Fibroblast of gingiva (primary cell): ENCODE results near the gene GRIP2.
"Not testable (repeated sequence)": the region's sequence is repeated elsewhere in the genome, so short reads cannot be mapped to it uniquely, and the experiment has no call there.

ENCODE experiments used
- DNase-seq: peaks from one replicate; pipeline ENCODE4 v3.0.0-alpha.2; 2011; ENCODE audit warnings: low read depth

The GRIP2 gene

DNA sequence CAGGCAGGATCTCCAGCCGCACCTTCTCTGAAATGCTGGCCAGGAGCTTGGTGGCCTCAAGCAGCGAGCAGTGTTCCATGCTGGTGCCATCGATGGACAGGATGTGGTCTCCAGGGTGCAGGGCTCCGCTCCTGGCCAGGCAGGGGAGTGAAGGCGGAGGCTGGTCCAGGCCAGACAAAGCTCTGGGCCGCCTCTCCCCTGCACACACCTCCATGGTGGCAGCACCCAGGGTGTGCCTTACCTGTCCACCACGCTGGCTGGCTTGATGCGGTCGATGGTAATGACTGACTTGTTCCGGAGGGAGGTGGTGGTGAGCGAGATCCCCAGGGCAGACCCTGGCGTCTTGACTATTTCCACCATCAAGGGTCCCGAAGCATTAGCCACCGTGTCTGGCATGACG lies 20.0 kb downstream of the GRIP2 start:
- no peak for DNase-seq

DNA sequence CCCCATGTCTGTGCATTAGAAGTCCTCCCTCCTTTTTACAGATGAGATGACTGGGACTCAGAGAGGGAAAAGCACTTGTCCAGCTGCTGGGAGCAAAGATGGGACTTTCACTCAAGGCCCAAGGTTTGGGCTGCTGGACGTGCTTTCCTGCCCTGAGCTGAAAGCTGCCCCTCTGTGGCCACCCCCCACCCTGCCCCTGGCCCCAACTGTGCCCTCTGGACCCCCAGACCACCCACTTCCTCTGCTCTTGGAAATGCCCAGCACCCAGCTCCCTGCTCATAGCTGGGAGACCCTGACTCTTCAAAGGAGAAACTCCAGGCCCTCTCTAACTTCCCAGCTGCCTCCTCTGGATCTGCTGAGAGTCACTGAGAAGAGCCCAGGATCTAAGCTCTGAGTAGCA lies 20.7 kb downstream of the GRIP2 start:
- no peak for DNase-seq

DNA sequence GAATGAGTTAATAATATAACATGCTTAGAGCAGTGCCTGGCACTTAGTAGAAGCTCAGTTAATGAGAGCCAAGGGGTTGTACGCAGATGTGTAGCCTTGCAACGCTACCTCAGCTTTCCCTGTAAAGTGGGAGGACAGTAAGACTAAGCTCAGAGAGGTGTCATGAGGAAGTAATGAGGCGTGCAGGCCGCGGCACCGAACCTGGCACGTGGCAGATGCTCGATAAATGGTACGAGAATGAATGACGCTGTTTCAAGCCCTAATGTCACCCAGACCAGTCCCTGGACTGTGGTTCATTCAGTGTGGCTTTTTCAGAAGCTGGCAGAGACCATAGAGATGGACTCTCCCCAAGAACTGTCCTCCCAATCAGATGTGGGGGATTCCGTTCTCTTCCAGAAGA lies 21.2 kb downstream of the GRIP2 start:
- DNase-seq, result no peak

DNA sequence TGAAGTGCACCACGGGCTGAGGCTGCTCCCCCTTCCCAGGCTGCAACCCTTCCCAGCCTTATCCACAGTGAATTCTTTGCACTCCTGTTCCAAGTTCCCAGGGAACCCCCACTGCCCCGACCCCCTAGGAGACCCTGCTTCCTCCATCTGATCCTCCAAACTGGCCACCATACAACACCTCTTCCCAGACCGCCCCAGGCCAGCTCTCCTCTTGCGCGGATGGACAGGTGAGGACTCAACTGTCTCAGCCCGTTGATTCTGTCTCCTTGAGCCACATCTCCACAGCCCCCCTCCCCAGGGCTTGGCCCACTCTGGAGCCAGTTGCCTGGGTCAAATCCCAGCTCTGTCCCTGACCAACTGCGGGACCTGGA lies 21.7 kb downstream of the GRIP2 start:
- no peak for DNase-seq

DNA sequence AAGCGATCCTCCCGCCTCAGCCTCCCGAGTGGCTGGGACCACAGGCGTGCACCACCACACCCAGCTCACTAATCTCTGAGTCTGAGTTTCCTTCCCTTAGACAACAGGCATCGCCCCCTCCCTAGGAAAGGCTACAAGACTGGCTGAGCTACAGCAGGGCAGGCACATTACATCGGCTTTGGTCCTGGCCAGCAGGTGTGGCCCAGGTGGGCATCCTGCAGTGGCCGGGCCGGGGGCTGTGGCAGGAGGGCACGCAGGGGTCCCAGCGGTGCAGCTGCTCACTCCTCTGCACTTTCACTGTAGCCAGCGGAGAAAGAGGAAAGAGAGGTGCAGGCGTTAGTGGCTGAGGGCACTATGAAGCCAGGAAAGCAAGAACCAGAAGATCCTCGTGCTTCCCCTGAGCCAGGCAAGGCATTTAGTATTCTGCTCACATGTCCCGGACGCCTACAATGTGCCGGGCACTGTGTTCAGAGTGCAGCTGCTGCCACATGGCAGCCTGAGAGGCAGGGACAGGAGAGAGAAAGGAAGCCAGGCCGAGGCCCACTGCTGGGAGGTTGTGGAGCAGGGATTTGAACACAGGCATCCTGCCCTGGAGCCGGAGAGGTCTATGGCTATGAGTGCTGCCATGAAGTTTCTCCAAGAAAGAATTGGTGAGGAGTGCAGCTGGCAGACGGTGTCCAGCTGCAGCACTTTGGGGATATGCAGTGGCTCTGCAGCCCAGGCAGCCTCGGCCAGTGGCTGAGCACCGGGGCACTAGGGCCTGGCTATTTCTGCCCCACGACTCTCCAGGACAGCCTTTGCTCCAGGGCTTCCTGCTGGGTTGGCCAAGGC lies 22.3 kb downstream of the GRIP2 start:
- no peak for DNase-seq

DNA sequence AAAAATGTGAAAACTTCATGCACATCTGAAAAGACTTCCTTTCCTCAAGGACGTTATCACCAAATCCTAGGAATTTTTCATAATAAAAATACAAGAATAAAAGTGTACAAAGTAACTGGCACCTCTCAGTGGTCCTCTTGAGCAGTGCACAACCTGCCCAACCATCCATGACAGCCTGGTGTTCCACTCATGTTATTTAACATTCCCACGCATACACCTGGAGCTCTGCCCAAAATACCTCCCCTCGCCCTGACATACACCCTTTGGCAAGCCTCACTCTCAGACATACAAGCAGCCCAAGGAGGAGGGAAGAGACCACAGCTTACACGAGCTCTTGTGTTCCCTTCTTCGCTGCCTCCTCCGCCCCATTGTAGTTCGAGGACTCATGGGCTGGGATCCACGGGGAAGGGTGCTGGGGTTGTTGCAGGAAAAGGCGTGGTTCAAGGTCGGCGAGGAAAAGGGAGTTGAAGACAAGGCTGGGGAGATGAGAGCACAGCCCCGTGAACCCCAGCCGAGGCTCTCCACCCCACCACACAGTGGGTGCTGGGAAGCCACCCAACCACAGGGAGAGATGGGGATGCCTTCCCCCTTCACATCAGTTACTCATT lies 23.3 kb downstream of the GRIP2 start:
- DNase-seq, result no peak

DNA sequence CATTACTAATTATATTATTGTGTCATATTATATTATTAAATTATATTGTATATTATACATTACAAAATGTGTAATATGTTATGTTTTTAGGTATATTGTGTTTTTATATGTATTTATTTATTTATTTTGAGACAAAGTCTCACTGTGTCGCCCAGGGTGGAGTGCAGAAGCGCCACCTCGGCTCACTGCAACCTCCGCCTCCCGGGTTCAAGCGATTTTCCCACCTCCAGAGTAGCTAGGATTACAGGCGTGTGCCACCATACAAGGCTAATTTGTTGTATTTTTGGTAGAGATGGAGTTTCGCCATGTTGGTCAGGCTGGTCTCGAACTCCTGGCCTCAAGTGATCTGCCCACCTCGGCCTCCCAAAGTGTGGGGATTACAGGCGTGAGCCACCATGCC lies 24.6 kb downstream of the GRIP2 start:
- DNase-seq, result not testable (repeated sequence)

DNA sequence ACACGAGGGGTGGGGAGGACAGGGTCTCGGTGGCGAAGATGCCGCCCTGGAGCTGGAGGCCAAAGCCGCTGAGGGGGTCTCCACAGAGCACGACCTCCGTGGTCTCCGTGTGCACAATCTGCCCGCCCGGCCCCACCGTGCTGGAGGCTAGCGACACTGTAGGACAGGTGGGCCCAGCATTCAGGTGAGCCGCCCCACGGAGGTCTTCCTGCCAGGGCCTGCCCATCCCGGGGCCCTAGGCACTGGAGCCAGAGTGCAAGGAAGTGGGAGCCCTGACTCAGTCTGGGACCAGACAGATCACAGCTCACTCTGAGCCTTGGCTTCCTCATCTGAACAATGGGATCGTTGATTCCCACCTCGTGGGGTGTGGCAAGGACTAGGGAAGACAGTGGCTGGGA lies 25.8 kb downstream of the GRIP2 start:
- no peak for DNase-seq

DNA sequence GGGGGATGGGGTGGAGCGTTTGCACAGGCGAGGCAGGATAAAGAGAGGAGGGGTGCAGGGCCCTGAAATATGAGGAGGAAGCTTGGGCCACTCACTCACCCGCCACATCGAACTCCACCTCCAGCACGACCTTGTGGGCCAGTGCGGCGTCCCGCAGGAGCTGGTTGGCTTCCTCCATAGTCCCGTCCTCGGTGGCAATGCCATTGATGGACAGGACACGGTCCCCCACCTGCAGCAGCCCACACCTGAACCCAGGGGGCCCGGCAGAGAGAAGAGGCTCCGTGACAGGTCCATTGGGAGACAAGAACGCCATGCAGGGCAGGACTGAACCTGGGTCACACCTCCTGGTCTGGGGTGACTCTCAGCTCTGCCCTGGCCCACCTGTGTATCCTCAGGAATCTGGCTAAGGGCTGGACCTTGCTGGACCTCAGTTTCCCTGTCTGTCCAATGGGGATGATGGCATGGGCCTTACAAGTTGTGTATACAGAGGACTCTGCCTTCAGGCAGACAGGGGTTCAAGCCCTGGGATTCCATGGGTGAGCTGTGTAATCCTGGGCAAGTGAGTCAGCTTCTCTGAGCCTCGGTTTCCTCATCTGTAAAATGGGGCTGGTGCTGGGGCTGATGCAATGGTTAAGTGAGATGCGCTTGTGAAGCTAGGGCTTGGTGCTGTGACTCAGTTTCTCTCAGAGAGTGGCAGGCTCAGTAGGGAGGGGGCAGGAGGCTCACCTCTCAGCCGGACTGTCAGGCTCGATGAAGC lies 26.4 kb downstream of the GRIP2 start:
- no peak for DNase-seq

DNA sequence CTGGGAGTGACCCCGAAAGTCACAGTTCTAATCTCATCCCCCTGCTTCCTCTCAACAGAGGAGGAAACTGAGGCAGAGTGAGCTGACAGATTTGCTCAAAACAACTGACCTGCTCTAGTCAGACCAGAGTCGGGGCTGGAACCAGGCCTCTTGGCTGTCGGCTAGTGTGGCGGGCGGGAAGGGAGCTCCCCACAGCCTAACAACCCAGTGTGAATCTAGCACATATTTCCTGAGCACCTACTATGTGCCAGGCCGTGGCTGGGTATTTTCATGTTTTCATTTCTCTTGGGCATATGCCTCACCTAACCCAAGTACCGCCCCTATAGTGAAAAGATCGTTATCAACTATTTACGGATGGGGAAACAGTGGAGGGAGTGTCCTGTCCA lies 27.2 kb downstream of the GRIP2 start:
- no peak for DNase-seq

DNA sequence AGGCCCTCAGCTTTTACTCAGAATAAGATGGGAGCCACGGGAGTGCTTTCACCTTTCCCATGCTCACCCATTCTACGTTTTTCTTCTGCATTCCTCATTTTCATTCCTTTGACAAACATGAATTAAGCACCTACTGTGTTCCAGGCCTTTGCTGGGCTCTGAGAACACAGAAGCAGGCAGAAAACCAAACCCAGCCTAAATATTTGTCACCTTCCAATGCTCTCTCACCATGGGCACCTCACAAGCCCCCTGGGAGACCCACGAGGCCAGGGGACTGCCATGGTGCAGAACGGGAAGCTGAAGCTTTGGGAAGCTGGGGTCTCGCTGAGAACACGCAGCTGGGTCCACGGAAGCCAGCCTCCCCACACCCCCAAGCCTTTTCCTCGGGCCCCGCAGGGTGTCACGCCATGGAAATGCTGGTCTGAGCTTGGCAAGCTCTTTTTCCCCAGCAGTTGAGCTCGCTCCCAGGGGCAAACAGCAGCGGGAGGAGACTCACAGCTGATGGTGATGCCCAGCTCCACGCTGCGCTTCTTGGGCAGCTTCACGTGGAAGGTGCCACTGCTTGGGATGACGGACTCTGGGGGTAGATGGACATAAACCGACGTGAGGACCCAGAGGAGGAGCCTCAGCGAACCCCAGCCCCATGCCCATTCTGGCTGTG lies 27.7 kb downstream of the GRIP2 start:
- DNase-seq, result no peak

DNA sequence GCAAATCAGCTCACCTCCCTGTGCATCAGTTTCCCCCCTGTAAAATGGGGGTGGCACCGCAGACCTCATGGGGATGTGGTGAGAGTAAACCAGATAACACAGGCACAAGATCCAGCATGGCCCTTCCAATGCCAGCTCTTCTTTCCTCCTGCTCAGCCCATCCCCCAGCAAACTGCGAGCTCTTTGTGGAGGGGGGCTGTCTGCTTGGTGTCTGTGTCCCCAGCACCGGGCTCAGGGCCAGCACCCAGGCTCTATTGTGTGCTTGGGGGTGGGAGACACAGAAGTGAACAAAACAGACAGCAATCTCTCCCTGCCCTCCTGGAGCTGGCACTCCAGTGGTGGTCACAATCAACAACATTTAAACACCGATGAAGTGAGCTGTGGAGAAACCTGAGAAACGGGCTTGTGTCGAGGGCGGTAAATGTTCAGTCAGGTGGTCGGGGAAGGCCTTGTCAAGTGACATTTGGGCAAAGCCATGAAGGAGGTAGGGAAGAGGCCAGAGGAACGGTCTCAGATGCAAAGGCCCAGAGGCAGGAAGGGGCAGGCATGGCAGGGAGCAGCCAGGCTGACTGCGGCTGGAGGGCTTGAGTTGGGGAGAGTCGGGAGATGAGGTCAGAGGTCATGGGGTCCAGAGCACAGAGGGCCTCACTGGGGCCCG lies 28.4 kb downstream of the GRIP2 start:
- no peak for DNase-seq

DNA sequence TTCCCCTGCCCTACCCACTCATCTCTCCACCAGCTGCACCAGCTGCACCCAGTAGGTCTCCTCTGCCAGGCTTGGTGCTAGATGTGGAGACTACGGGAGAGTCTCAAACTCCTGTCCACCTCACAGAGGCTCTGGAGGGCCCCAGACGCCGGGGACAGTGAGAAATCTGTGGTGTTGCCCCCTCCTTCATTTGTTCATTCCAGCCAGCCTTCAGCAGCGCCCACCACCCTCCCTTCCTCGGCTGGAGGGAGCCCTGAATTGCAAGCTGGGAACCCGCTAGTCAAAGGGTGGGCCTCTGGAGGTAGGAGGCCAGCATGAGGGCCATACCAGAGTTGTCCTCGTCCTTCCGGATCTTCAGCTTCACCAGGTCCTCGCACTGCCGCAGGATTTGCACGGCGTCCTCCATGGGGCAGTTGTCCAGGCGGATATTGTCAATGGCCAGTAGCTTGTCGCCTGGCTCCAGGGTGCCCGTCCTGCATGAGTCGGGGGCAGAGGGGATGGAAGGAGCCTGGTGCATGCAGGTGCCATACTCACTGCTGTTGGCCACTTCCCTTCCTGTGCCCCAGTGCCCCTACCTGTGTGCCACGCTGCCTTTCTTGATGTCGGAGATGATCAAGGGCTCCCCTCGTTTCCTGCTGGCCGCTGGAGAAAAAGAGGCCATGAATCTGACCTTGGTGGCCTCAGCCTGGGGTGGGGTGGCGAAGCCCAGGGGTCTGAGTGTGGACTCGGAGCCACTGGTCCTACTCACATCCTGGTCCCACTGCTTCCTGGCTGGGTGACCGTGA lies 29.1 kb downstream of the GRIP2 start:
- DNase-seq, result no peak

DNA sequence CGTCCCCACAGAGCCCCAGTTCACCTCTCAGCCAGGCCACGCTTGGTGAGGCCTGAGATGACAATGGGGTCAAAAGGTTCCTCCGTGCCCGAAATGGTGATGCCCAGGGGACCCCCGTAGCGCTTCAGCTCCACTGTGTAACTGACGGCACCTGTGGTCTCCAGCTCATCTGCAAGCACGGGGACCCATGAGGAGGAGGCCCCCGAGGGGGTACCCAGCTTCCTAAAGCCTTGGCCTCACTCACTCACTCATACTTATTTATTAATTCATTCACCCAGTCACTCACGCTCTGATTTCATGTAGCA lies 30.4 kb downstream of the GRIP2 start:
- no peak for DNase-seq

DNA sequence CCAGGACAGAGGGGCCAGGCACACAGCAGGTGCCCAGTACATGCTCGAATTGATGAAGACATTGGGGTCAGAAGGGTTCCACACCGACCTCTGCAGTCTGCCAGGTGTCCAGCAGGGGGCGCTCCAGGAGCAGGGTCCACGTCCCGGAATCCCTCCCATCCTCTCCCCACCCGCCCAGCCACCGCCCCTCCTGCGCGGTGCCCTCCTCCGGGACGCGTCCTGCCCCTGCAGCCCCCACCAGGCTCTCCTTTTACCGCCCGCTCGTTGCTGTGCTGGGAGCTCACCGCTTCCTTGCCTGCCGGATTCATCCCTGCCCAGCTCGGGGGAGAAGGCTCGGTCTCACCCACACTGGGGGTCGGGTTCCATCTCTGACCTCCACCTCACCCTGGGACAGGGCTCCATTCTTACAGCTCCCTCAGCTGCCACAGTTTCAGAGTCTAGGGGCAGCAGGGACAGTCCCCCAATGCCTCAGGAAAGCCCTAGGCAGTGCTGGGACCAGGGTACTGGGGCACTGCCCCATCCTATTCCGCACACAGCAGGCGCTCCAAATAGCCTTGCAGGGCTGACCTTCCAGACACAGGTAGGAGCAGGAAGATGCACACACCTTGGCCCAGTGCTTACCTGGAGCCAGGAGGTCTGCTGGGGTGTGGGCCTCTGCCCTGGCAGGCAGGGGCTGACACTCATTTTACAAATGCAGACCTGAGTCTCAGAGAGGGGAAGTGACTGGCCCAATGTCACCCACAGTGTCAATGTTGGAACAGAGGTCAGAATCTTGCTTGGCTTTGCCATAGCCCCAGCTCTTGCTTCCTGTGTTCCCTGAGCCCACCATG lies 31.0 kb downstream of the GRIP2 start:
- no peak for DNase-seq

DNA sequence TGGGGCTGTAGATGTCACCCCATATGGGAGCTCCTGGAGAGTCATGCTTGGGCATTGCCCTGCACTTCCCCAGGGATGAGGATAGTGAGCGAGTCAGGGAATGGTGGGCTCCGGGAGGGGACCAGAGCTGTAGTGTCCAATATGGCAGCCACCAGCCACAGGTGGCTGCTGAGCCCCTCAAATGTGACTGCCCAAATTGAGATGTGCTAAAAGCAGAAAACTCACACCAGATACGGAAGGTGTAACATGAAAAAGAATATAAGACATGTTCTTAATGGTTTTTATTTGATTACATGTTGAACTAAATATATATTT lies 31.7 kb downstream of the GRIP2 start:
- no peak for DNase-seq

DNA sequence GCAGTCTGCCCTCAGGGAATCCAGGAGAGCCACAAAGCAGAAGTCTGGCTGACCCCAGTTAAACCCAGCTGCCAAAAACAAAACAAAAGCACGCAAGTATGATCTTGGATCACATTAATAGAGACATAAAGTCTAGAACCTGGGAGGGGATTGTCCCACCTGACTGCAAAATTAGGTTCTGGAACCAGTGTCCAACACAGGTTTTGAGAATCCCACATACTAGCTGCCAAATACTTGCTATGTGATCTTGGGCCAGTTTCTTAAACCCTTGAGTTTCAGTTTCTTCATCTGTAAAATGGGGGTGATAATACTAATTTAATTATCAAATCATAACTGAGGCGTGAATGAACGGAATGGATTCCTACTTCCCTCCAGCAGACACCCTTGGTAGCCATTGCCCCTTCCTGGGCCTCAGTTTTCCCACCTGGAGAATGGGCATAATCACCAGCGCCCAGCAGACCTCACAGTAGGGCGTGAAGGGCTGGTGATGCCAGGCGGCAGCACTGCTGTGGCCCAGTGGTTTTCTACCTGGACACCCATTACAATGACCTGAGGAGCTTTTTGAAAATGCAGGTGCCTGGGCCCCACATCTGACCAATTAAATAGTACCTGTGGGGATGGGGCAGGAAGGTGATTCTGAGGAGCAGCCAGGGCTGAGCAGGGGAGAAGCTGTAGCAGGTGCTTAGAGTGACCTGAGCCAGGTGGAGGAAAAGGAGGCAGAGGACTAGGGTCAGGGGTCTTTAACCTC lies 32.2 kb downstream of the GRIP2 start:
- DNase-seq, result no peak

DNA sequence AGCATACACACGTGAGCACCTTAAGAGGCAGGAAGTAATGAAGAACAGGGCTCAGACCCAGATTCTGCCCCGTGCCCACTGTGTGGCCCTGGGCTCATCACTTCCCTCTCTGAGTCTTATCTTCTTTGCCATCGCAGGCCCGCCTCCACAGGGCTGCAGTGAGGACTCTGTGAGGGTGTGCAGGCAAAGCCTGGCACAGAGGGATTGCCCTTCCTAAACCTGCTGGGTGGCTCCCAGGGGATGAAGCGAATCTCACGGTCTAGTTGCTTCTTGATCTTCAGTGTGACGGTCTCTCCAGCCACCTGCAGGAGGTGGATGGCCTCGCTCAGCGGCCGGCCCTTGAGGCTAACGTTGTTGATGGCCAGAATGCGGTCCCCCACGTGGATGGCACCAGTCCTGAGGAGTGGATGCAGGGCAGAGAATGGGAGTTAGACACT lies 32.8 kb downstream of the GRIP2 start:
- no peak for DNase-seq

DNA sequence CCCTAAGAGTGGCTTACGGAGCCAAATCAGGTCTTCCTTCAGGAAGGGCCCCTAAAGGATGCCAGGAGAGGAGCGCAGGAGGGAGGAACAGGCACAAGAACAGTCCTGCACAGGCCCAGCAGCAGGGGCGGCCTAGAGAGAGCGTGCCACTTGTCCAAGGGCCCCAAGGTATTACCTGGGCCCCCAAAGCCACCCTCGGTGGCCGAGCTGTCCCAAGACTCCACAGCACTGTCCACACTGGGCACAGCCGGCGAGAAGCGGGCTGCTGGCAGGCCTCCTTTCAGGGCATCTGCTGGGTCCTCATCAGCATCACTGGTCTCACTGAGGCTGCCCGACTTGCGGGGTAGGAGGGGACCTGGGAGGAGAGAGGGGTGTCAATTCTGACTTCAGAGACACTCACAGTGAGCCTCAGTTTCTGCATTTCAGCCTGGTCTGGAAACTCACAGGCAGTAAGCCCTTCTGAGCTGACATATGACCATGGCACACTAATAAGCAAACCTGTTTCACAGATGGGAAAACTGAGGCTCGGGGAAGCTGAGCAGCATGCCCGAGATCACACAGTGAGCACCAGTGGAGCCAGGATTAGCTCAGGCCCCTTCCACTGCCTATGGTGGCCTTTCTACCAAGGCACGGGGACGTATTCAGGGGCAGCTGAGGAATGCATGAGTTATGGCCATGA lies 33.4 kb downstream of the GRIP2 start:
- no peak for DNase-seq
